ENCODE measurements around the gene LRP5.

Gene LRP5

DNA sequence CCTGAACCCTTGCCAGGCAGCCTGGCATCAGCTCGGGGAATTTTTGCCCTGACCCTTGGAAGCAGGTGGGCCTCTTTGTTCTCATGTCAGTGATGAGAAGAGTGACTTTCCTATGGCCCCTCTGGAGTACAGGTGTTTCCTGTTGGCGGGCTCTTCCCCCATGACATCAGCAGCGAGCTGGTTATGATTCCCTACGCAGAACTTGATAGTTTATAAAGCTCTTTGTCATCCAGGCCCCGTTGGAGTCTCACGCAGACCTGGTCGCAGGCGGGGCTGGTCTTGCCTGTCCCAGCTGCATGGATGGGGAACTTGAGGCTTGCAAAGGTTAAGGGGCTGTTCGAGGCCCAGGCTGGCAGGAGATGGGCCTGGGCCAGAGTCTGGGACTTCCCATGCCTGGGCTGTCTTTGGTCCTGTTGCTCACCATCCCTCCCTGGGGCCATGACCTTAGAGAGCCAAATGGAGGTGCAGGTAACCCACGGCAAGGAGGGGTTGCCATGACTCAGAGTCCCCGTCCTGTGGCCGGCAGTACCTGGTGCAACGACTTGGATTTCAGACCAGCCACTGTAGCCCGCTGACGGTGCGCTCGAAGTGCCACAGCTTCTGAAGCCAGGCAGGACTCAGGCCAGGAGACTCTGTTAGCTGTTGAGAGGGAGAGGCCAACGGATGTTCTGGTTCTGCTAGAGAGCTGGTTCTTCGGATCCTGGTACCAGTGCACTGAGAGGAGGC is 102.3 kb downstream of the LRP5 start:
- DNase-seq (ENCODE audit: low read depth): no peak
- H3K4me3 ChIP-seq (ENCODE audit: low read depth, low read length): no peak overlapping the region
- no peak for TF ChIP-seq POLR2A (IDR thresholded peaks at IDR 0.05; ENCODE audit: extremely low read depth, insufficient read length)
- TF ChIP-seq MYC (IDR thresholded peaks at IDR 0.05; ENCODE audit: low read depth, low read length): no peak
- TF ChIP-seq, protein P1, sequence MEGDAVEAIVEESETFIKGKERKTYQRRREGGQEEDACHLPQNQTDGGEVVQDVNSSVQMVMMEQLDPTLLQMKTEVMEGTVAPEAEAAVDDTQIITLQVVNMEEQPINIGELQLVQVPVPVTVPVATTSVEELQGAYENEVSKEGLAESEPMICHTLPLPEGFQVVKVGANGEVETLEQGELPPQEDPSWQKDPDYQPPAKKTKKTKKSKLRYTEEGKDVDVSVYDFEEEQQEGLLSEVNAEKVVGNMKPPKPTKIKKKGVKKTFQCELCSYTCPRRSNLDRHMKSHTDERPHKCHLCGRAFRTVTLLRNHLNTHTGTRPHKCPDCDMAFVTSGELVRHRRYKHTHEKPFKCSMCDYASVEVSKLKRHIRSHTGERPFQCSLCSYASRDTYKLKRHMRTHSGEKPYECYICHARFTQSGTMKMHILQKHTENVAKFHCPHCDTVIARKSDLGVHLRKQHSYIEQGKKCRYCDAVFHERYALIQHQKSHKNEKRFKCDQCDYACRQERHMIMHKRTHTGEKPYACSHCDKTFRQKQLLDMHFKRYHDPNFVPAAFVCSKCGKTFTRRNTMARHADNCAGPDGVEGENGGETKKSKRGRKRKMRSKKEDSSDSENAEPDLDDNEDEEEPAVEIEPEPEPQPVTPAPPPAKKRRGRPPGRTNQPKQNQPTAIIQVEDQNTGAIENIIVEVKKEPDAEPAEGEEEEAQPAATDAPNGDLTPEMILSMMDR (IDR thresholded peaks at IDR 0.05; ENCODE audit: low read depth, low read length): no peak
- TF ChIP-seq, protein P2, sequence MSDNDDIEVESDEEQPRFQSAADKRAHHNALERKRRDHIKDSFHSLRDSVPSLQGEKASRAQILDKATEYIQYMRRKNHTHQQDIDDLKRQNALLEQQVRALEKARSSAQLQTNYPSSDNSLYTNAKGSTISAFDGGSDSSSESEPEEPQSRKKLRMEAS (IDR thresholded peaks at IDR 0.05; ENCODE audit: low read depth, low read length): no peak

DNA sequence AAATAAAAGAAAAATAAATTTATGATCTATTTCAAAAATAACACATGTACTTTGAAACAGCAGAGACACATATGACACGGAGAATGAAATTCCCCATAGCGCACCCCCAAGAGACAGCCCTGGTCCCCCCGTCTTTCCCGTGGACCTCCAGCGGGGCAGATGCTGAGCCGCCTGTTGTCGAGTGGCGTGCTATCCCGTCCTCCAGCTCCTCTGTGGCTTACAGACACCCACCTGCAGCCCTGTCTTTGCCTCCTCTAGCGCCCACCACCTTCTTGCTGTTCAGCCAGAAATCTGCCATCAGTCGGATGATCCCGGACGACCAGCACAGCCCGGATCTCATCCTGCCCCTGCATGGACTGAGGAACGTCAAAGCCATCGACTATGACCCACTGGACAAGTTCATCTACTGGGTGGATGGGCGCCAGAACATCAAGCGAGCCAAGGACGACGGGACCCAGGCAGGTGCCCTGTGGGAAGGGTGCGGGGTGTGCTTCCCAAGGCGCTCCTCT is 103.7 kb downstream of the LRP5 start:
- no peak overlapping the region for H3K4me3 ChIP-seq (ENCODE audit: low read depth, low read length)
- TF ChIP-seq POLR2A (IDR thresholded peaks at IDR 0.05; ENCODE audit: extremely low read depth, insufficient read length) (no peak), MYC (IDR thresholded peaks at IDR 0.05; ENCODE audit: low read depth, low read length) (no peak)
- TF ChIP-seq, protein P1 (IDR thresholded peaks at IDR 0.05; ENCODE audit: low read depth, low read length): no peak
- TF ChIP-seq, protein P2 (IDR thresholded peaks at IDR 0.05; ENCODE audit: low read depth, low read length): no peak
- no peak for DNase-seq (ENCODE audit: low read depth)

DNA sequence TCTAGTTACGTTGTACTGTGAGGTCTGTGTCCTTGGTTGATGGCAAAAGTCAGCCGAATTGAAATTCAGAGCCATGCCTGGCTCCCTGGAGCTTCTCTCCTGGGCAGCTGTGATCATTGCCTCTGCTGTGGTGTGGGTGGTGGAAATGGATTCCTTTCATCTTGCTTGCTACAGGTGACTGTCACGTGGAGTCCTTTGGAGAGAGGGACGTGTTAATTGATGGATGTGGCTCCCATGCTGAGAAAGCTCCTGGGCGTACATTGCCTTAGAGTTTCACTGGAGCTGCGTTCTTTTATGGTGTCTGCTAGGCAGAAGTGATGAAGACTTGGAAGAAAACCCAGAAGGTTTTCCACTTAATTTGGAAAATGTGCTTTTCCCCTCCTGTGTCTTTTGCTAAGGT is 106.3 kb downstream of the LRP5 start:
- no peak overlapping the region for H3K4me3 ChIP-seq (ENCODE audit: low read depth, low read length)
- TF ChIP-seq POLR2A (IDR thresholded peaks at IDR 0.05; ENCODE audit: extremely low read depth, insufficient read length) (no peak), MYC (IDR thresholded peaks at IDR 0.05; ENCODE audit: low read depth, low read length) (no peak)
- TF ChIP-seq, protein P1 (IDR thresholded peaks at IDR 0.05; ENCODE audit: low read depth, low read length): no peak
- TF ChIP-seq, protein P2 (IDR thresholded peaks at IDR 0.05; ENCODE audit: low read depth, low read length): no peak
- DNase-seq (ENCODE audit: low read depth): no peak

DNA sequence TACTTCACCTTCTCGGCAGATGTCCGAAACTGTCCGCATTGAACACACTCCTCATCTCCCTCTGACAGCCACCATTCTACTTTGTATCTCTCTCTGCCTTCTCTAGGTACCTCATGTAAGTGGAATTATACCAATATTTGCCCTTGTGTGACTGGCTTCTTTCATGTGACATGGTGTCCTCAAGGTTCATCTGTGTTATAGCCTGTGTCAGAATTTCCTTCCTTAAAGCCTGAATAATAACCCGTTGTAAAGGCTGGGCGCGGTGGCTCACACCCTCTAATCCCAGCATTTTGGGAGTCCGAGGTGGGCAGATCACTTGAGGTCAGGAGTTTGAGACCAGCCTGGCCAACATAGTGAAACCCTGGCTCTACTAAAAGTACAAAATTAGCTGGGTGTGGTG is 107.8 kb downstream of the LRP5 start:
- TF ChIP-seq MYC (IDR thresholded peaks at IDR 0.05; ENCODE audit: low read depth, low read length) (no peak), POLR2A (IDR thresholded peaks at IDR 0.05; ENCODE audit: extremely low read depth, insufficient read length) (no peak)
- TF ChIP-seq, protein P2 (IDR thresholded peaks at IDR 0.05; ENCODE audit: low read depth, low read length): no peak
- TF ChIP-seq, protein P1 (IDR thresholded peaks at IDR 0.05; ENCODE audit: low read depth, low read length): no peak

DNA sequence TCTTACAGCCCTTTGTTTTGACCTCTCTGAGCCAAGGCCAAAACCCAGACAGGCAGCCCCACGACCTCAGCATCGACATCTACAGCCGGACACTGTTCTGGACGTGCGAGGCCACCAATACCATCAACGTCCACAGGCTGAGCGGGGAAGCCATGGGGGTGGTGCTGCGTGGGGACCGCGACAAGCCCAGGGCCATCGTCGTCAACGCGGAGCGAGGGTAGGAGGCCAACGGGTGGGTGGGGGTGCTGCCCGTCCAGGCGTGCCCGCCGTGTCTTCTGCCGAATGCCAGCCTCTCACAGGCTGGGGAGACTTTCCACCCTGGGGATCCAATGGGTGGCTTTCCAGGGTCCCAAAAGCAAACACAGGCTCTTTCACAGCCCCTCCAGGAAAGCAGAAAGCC is 111.1 kb downstream of the LRP5 start:
- DNase-seq (ENCODE audit: low read depth): no peak
- TF ChIP-seq POLR2A (IDR thresholded peaks at IDR 0.05; ENCODE audit: extremely low read depth, insufficient read length): no peak
- TF ChIP-seq MYC (IDR thresholded peaks at IDR 0.05; ENCODE audit: low read depth, low read length): no peak
- TF ChIP-seq, protein P2 (IDR thresholded peaks at IDR 0.05; ENCODE audit: low read depth, low read length): no peak
- TF ChIP-seq, protein P1 (IDR thresholded peaks at IDR 0.05; ENCODE audit: low read depth, low read length): no peak
- H3K4me3 ChIP-seq (ENCODE audit: low read depth, low read length): no peak overlapping the region

More for the DNA sequence above, 107.8 kb downstream of the LRP5 start:
- H3K4me3 ChIP-seq (ENCODE audit: low read depth, low read length): no peak overlapping the region
- no peak for DNase-seq (ENCODE audit: low read depth)
